Spleen (tissue), 11 donors: ENCODE measurements around the gene NRSN2. TPM values are rescaled to one million over a fixed set of nuclear protein-coding genes. Genes with fewer than 3 reads are reported as not detected.
"Not testable (repeated sequence)": the region's sequence is repeated elsewhere in the genome, so short reads cannot be mapped to it uniquely, and the experiment has no call there.

Experiments
- DNase-seq: peaks from one replicate; pipeline ENCODE4 v3.0.0-alpha.2; 2020
- H3K27ac ChIP-seq, 8 donors: fragments of 200-600 bp; sonication (generic) in 7 of 8; 1 replicate in 4 of 8; 2 replicates in 4 of 8; pipeline versions ENCODE4 v1.5.0 to v1.8.0; 2016 to 2021; ENCODE audit warnings: inconsistent platforms in 4 of 8, mild to moderate bottlenecking in 4 of 8, moderate library complexity in 1 of 8
- H3K27me3 ChIP-seq, 7 donors: fragments of 200-600 bp; sonication (generic) in 6 of 7; replicated peaks in 1 of 7; 1 replicate in 4 of 7; 2 replicates in 3 of 7; pipeline versions ENCODE4 v1.5.0 to v1.8.0; 2016 to 2021; ENCODE audit warnings: inconsistent platforms in 3 of 7, mild to moderate bottlenecking in 1 of 7
- H3K36me3 ChIP-seq, 6 donors: fragments of 200-600 bp; sonication (generic) in 5 of 6; 1 replicate in 4 of 6; 2 replicates in 2 of 6; pipeline versions ENCODE4 v1.5.0 to v1.8.0; 2016 to 2021; ENCODE audit warnings: inconsistent platforms in 2 of 6
- H3K4me1 ChIP-seq, 6 donors: fragments of 200-600 bp; sonication (generic) in 5 of 6; 1 replicate in 3 of 6; 2 replicates in 3 of 6; pipeline versions ENCODE4 v1.5.0 to v1.8.0; 2016 to 2021; ENCODE audit warnings: inconsistent platforms in 3 of 6
- H3K4me3 ChIP-seq, 8 donors: fragments of 200-600 bp; sonication (generic) in 7 of 8; 1 replicate in 4 of 8; 2 replicates in 4 of 8; pipeline versions ENCODE4 v1.5.0 to v1.8.0; 2016 to 2021; ENCODE audit warnings: inconsistent platforms in 4 of 8, mild to moderate bottlenecking in 4 of 8, moderate library complexity in 2 of 8
- H3K9me3 ChIP-seq, 8 donors: fragments of 200-600 bp; sonication (generic) in 7 of 8; 1 replicate in 4 of 8; 2 replicates in 4 of 8; pipeline versions ENCODE4 v1.5.0 to v1.8.0; 2016 to 2021; ENCODE audit warnings: inconsistent platforms in 4 of 8
- CTCF ChIP-seq, 11 experiments: fragments of 200-600 bp in 7 of 11; fragments of 450-650 bp in 4 of 11; sonication (generic) in 4 of 11; IDR thresholded peaks in 8 of 11; conservative IDR thresholded peaks in 3 of 11; 1 replicate in 7 of 11; 2 replicates in 4 of 11; pipeline versions ENCODE4 v1.4.0 to v1.8.0; 2016 to 2021; ENCODE audit warnings: antibody characterized with exemption in 11 of 11, inconsistent platforms in 4 of 11, mild to moderate bottlenecking in 1 of 11
- POLR2A ChIP-seq, 3 donors: fragments of 450-650 bp; IDR thresholded peaks; one replicate each; pipeline ENCODE4 v1.5.1; 2017; ENCODE audit warnings: antibody characterized with exemption in 3 of 3, mild to moderate bottlenecking in 1 of 3
- POLR2AphosphoS5 ChIP-seq, 3 donors: sonication (generic); formaldehyde crosslinking; IDR thresholded peaks; one replicate each; pipeline ENCODE4 v1.5.1; 2017; ENCODE audit warnings: antibody characterized with exemption in 3 of 3
- WGBS, 5 donors: extraction: QIAGEN DNeasy Blood & Tissue Kit in 3 of 5; methylation state at CpG; one replicate each; pipeline versions ENCODE4 v1.1.5 to v1.1.7; 2013 to 2018; 5-methylcytosine and 5-hydroxymethylcytosine counted together
- intact Hi-C: fragments of 100-400 bp; cut with DNase I; formaldehyde crosslinking; loops from one replicate; pipeline ENCODE4 v1.15.0; 2023; ENCODE audit warnings: low total_unique reads
- polyA plus RNA-seq, 3 donors: library from polyadenylated mRNA; stranded (reverse); fragments of 200-250 nt; gene quantifications; one replicate each; pipeline ENCODE4 v1.2.1, GENCODE V29; 2013
- total RNA-seq, 7 donors: library from RNA; depleted of rRNA in 3 of 7; stranded (reverse); fragments of >200 nt in 3 of 7; fragmentation: NEBNext Ultra II Directional in 4 of 7; extraction: Animal tissue kit (Norgen Biotek cat#: 25700) in 4 of 7; gene quantifications; one replicate each; pipeline versions ENCODE4 v1.1.0 to v1.2.1, GENCODE V29; 2016 to 2021
- donor health status: healthy with polysubstance abuse.
- donor health status: DM: no; HTN: no; CAD: no; lungs with moderate emphysema.
- donor health status: DM: no; HTN: no; CAD: no.
- donor health status: Bipolar disorder and iron deficiency.
- donor health status: healthy.
- donor health status: DM: no; HTN: no; CAD: no.
- donor health status: DM: yes; HTN: yes; CAD: no.

Gene NRSN2
- total and polyA plus RNA-seq, 10 donors = 10.5 to 26.3 (median 16.8) TPM

- intact Hi-C loops = loop anchor here (5.0 kb wide), 2 partner anchors 43 to 123 kb away; no protein-coding TSS in a partner anchor
- no peaks in the 10 kb centered on the region for H3K9me3 ChIP-seq
- H3K36me3 ChIP-seq = no peaks in the 10 kb centered on the region
- WGBS, 5 donors = 56 to 72% (median 69%) methylated on average over 4 of the region's 4 CpGs
- no peak overlapping the region for H3K4me3 ChIP-seq
- DNase-seq = no peak
- H3K27ac ChIP-seq = peak overlapping the region in 2 of 8 donors; percentile 94
- TF ChIP-seq CTCF (IDR thresholded peaks at IDR 0.05 in 8 of 11, conservative IDR thresholded peaks at IDR 0.05 in 3 of 11) (no peak), POLR2AphosphoS5 (IDR thresholded peaks at IDR 0.05) (no peak), POLR2A (IDR thresholded peaks at IDR 0.05) (no peak)
- peaks cover 0 to 14% (median 0%) of the 10 kb centered on the region in 7 donors for H3K27me3 ChIP-seq
- peaks cover 13 to 53% (median 46%) of the 10 kb centered on the region in 6 donors for H3K4me1 ChIP-seq
Observed at GRCh38 chr20:329851-330232, 17.1 kb upstream of the NRSN2 start.

- Histone ChIP-seq H3K36me3 (no peaks in the 10 kb centered on the region), H3K27ac (peak overlapping the region in 2 of 8 donors; percentile 94), H3K4me1 (peaks cover 13 to 52% (median 45%) of the 10 kb centered on the region in 6 donors), H3K27me3 (peaks cover 0 to 14% (median 0%) of the 10 kb centered on the region in 7 donors), H3K4me3 (no peak overlapping the region), H3K9me3 (no peaks in the 10 kb centered on the region)
- TF ChIP-seq POLR2A (IDR thresholded peaks at IDR 0.05) (no peak), CTCF (IDR thresholded peaks at IDR 0.05 in 8 of 11, conservative IDR thresholded peaks at IDR 0.05 in 3 of 11) (peak; percentile 74 to 92 (median 86)), POLR2AphosphoS5 (IDR thresholded peaks at IDR 0.05) (peak in 2 of 3 donors; percentile 16 to 31)
- 49 to 55% (median 54%) methylated on average over 16 of the region's 16 CpGs for whole genome bisulfite sequencing, 5 donors
- intact Hi-C loops = no loop called here
- DNase-seq = peak; percentile 79
Observed at GRCh38 chr20:330233-331149, 16.4 kb upstream of the NRSN2 start.

- 89 to 97% (median 93%) methylated on average over 8 of the region's 8 CpGs for WGBS, 5 donors
- TF ChIP-seq POLR2AphosphoS5 (IDR thresholded peaks at IDR 0.05) (no peak), POLR2A (IDR thresholded peaks at IDR 0.05) (no peak), CTCF (IDR thresholded peaks at IDR 0.05 in 8 of 11, conservative IDR thresholded peaks at IDR 0.05 in 3 of 11) (no peak)
- intact Hi-C loops = no loop called here
- Histone ChIP-seq H3K9me3 (no peaks in the 10 kb centered on the region), H3K4me1 (peaks cover 8 to 14% (median 11%) of the 10 kb centered on the region in 6 donors), H3K36me3 (no peaks in the 10 kb centered on the region), H3K4me3 (no peak overlapping the region), H3K27ac (no peak overlapping the region), H3K27me3 (no peaks in the 10 kb centered on the region)
- DNase-seq = no peak
Observed at GRCh38 chr20:334578-334977, 12.3 kb upstream of the NRSN2 start.

- DNase-seq = not testable (repeated sequence)
Observed at GRCh38 chr20:336040-336439, 10.9 kb upstream of the NRSN2 start.

More at GRCh38 chr20:336040-336439, 10.9 kb upstream of the NRSN2 start:
- H3K36me3 ChIP-seq, H3K4me3 ChIP-seq, H3K9me3 ChIP-seq, intact Hi-C loops, H3K27ac ChIP-seq, H3K27me3 ChIP-seq, H3K4me1 ChIP-seq: not testable (repeated sequence)
- 76 to 100% (median 86%) methylated on average over 1 of the region's 1 CpG for WGBS, 5 donors
